DOHH2 (cell line): ENCODE results near the gene COPS8.

Experiments
- EZH2phosphoT487 ChIP-seq: fragments of 200-600 bp; sonication (generic); IDR thresholded peaks from 2 replicates; pipeline ENCODE4 v1.6.1; 2017; ENCODE audit warnings: borderline replicate concordance, mild to moderate bottlenecking, antibody characterized with exemption, low read length, moderate library complexity, mixed read lengths
- TF ChIP-seq, protein P1 (sequence below): fragments of 200-600 bp; sonication (generic); IDR thresholded peaks from one replicate; pipeline ENCODE4 v1.5.1; 2014; ENCODE audit warnings: antibody characterized with exemption, mild to moderate bottlenecking, low read depth, low read length; ENCODE audit not compliant: poor library complexity, severe bottlenecking

DNA sequence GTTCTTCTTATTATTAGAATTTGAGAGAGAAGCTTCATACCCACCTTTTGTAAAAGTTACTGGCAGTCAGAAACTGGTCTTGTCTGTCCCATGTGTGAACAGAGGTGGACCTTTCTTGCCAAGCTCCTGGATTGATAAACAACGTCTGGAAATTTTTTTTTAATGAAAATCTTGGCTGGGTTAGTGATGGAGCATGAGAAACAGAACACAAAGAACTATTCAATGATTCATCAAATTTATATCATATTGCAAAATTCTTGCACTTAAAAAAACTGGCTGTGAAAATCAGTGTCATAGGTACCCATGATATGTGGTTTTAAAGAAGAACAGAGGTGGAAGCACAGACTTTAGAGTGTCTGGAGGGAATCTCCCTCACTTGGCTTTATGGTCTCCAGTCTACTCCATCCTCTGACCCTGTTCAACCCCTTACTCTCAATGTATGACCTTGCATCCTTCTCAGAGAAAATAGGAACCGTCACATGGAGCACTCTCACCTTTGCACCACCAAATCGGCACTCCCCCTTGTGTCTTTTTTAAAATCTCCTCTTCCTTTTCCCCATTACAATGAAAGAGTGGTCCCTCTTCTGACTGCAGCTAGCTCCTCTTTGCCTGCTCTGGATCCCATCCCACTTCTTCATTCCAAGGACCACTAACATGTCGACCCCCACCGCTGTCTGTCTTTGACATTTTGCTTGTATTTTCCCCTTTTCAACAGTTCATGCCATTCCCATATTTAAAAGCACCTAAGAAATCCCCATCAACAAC lies 58.2 kb downstream of the COPS8 start:
- TF ChIP-seq, protein P1, sequence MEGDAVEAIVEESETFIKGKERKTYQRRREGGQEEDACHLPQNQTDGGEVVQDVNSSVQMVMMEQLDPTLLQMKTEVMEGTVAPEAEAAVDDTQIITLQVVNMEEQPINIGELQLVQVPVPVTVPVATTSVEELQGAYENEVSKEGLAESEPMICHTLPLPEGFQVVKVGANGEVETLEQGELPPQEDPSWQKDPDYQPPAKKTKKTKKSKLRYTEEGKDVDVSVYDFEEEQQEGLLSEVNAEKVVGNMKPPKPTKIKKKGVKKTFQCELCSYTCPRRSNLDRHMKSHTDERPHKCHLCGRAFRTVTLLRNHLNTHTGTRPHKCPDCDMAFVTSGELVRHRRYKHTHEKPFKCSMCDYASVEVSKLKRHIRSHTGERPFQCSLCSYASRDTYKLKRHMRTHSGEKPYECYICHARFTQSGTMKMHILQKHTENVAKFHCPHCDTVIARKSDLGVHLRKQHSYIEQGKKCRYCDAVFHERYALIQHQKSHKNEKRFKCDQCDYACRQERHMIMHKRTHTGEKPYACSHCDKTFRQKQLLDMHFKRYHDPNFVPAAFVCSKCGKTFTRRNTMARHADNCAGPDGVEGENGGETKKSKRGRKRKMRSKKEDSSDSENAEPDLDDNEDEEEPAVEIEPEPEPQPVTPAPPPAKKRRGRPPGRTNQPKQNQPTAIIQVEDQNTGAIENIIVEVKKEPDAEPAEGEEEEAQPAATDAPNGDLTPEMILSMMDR = no peak
- TF ChIP-seq EZH2phosphoT487 = no peak
